WTC11 (cell line): ENCODE measurements around the gene IGFALS. TPM values are rescaled to one million over a fixed set of nuclear protein-coding genes. Genes with fewer than 3 reads are reported as not detected.

Experiments
- ATAC-seq: fragments of 200-7000 bp; cut with Tn5 transposase; 2 replicates; pipeline ENCODE4 v1.10.0; 2021; ENCODE audit warnings: mild to moderate bottlenecking, moderate library complexity
- CTCF ChIA-PET: fragments of 300-600 bp; sonication (Branson Sonifier 250); formaldehyde crosslinking; loops from one replicate; lab custom pipeline; 2021; ENCODE audit warnings: antibody characterized with exemption; lab: Charles Lee
- POLR2A ChIA-PET: fragments of 350-600 bp; sonication (Branson Sonifier 250); formaldehyde crosslinking; loops from one replicate; lab custom pipeline; 2021; ENCODE audit warnings: antibody characterized with exemption; lab: Charles Lee
- DNase-seq: peaks from one replicate; pipeline ENCODE4 v3.0.0; 2021; ENCODE audit warnings: low spot score
- H3K27ac Mint-ChIP-seq: 2 replicates; pipeline ENCODE4 v1.8.0; 2021; ENCODE audit warnings: mixed read lengths
- H3K27me3 Mint-ChIP-seq: 2 replicates; pipeline ENCODE4 v1.8.0; 2021; ENCODE audit warnings: low read depth, mild to moderate bottlenecking, moderate library complexity, mixed read lengths
- H3K36me3 Mint-ChIP-seq: 2 replicates; pipeline ENCODE4 v1.8.0; 2021; ENCODE audit warnings: mixed read lengths
- H3K4me1 Mint-ChIP-seq: 2 replicates; pipeline ENCODE4 v1.8.0; 2022; ENCODE audit warnings: mixed read lengths
- H3K4me3 Mint-ChIP-seq: 2 replicates; pipeline ENCODE4 v1.8.0; 2021; ENCODE audit warnings: mild to moderate bottlenecking, moderate library complexity, mixed read lengths
- H3K9me3 Mint-ChIP-seq: 2 replicates; pipeline ENCODE4 v1.8.0; 2021; ENCODE audit warnings: mixed read lengths
- ATF1 ChIP-seq: sonication (generic); formaldehyde crosslinking; IDR thresholded peaks from 2 replicates; pipeline ENCODE4 v1.8.1; 2023; ENCODE audit warnings: mild to moderate bottlenecking, moderate library complexity, missing genetic modification reagents
- ATF6 ChIP-seq: sonication (generic); formaldehyde crosslinking; IDR thresholded peaks from 2 replicates; pipeline ENCODE4 v1.8.1; 2023; ENCODE audit warnings: mild to moderate bottlenecking, missing genetic modification reagents
- FOXP1 ChIP-seq: sonication (generic); formaldehyde crosslinking; IDR thresholded peaks from 2 replicates; pipeline ENCODE4 v1.8.0; 2022; ENCODE audit warnings: missing genetic modification reagents, mild to moderate bottlenecking, moderate library complexity, borderline replicate concordance
- KAT7 ChIP-seq: sonication (generic); formaldehyde crosslinking; IDR thresholded peaks from 2 replicates; pipeline ENCODE4 v1.8.1; 2023; ENCODE audit warnings: missing genetic modification reagents, mild to moderate bottlenecking, borderline replicate concordance
- NFATC4 ChIP-seq: fragments of 250-450 bp; sonication (Bioruptor Pico); IDR thresholded peaks from 2 replicates; pipeline ENCODE4 v1.9.0; 2021; ENCODE audit warnings: mild to moderate bottlenecking
- NR2C2 ChIP-seq: sonication (generic); formaldehyde crosslinking; IDR thresholded peaks from 2 replicates; pipeline ENCODE4 v1.8.0; 2022; ENCODE audit warnings: mild to moderate bottlenecking, missing genetic modification reagents
- PRRX2 ChIP-seq: fragments of 250-450 bp; sonication (Bioruptor Pico); IDR thresholded peaks from 2 replicates; pipeline ENCODE4 v1.8.0; 2021; ENCODE audit warnings: mild to moderate bottlenecking
- SOX15 ChIP-seq: fragments of 250-450 bp; sonication (Bioruptor Pico); IDR thresholded peaks from 2 replicates; pipeline ENCODE4 v1.9.0; 2021; ENCODE audit warnings: mild to moderate bottlenecking
- SP1 ChIP-seq: sonication (generic); formaldehyde crosslinking; conservative IDR thresholded peaks from 2 replicates; pipeline ENCODE4 v1.8.1; 2022; ENCODE audit warnings: missing genetic modification reagents
- TEAD4 ChIP-seq: sonication (generic); formaldehyde crosslinking; IDR thresholded peaks from 2 replicates; pipeline ENCODE4 v1.8.0; 2022; ENCODE audit warnings: mild to moderate bottlenecking, missing genetic modification reagents
- USF2 ChIP-seq: sonication (generic); formaldehyde crosslinking; IDR thresholded peaks from 2 replicates; pipeline ENCODE4 v1.8.1; 2023; ENCODE audit warnings: mild to moderate bottlenecking, missing genetic modification reagents, moderate library complexity
- ZNF121 ChIP-seq: sonication (generic); formaldehyde crosslinking; IDR thresholded peaks from 2 replicates; pipeline ENCODE4 v1.8.0; 2023; ENCODE audit warnings: missing genetic modification reagents
- ZNF219 ChIP-seq: sonication (generic); formaldehyde crosslinking; IDR thresholded peaks from 2 replicates; pipeline ENCODE4 v1.8.0; 2023; ENCODE audit warnings: missing genetic modification reagents, mild to moderate bottlenecking, borderline replicate concordance
- ZNF317 ChIP-seq: sonication (generic); formaldehyde crosslinking; IDR thresholded peaks from 2 replicates; pipeline ENCODE4 v1.8.1; 2023; ENCODE audit warnings: low read depth, mild to moderate bottlenecking, moderate library complexity, missing genetic modification reagents, borderline replicate concordance
- ZNF416 ChIP-seq: fragments of 250-450 bp; sonication (Bioruptor Pico); IDR thresholded peaks from 2 replicates; pipeline ENCODE4 v1.9.0; 2021; ENCODE audit warnings: mild to moderate bottlenecking, inconsistent platforms
- ZNF423 ChIP-seq: fragments of 250-450 bp; sonication (Bioruptor Pico); IDR thresholded peaks from 2 replicates; pipeline ENCODE4 v2.1.2; 2022; ENCODE audit warnings: mild to moderate bottlenecking, moderate library complexity
- ZNF671 ChIP-seq: fragments of 250-450 bp; sonication (Bioruptor Pico); IDR thresholded peaks from 2 replicates; pipeline ENCODE4 v1.8.0; 2021; ENCODE audit warnings: mild to moderate bottlenecking
- total RNA-seq: library from RNA; stranded (reverse); gene quantifications from 3 replicates; pipeline ENCODE4 v1.2.3, GENCODE V29; 2021
- TF ChIP-seq, protein P1 (sequence below): fragments of 250-450 bp; sonication (Bioruptor Pico); IDR thresholded peaks from 2 replicates; pipeline ENCODE4 v1.9.0; 2021; ENCODE audit warnings: mild to moderate bottlenecking, borderline replicate concordance
- TF ChIP-seq, protein P2 (sequence below): sonication (generic); formaldehyde crosslinking; IDR thresholded peaks from 2 replicates; pipeline ENCODE4 v1.8.1; 2023; ENCODE audit warnings: mild to moderate bottlenecking, missing genetic modification reagents, borderline replicate concordance

Gene IGFALS
- total RNA-seq, 1 experiment from 2014 or later: not detected

- TF ChIP-seq ATF1 (CRISPR knock-in tag) (no peak), USF2 (CRISPR knock-in tag) (no peak), SP1 (no peak), FOXP1 (no peak), ATF6 (CRISPR knock-in tag) (no peak), ZNF671 (CRISPR knock-in tag) (no peak), KAT7 (CRISPR knock-in tag) (no peak), ZNF121 (CRISPR knock-in tag) (no peak), ZNF317 (CRISPR knock-in tag) (no peak)
- TF ChIP-seq, protein P1, sequence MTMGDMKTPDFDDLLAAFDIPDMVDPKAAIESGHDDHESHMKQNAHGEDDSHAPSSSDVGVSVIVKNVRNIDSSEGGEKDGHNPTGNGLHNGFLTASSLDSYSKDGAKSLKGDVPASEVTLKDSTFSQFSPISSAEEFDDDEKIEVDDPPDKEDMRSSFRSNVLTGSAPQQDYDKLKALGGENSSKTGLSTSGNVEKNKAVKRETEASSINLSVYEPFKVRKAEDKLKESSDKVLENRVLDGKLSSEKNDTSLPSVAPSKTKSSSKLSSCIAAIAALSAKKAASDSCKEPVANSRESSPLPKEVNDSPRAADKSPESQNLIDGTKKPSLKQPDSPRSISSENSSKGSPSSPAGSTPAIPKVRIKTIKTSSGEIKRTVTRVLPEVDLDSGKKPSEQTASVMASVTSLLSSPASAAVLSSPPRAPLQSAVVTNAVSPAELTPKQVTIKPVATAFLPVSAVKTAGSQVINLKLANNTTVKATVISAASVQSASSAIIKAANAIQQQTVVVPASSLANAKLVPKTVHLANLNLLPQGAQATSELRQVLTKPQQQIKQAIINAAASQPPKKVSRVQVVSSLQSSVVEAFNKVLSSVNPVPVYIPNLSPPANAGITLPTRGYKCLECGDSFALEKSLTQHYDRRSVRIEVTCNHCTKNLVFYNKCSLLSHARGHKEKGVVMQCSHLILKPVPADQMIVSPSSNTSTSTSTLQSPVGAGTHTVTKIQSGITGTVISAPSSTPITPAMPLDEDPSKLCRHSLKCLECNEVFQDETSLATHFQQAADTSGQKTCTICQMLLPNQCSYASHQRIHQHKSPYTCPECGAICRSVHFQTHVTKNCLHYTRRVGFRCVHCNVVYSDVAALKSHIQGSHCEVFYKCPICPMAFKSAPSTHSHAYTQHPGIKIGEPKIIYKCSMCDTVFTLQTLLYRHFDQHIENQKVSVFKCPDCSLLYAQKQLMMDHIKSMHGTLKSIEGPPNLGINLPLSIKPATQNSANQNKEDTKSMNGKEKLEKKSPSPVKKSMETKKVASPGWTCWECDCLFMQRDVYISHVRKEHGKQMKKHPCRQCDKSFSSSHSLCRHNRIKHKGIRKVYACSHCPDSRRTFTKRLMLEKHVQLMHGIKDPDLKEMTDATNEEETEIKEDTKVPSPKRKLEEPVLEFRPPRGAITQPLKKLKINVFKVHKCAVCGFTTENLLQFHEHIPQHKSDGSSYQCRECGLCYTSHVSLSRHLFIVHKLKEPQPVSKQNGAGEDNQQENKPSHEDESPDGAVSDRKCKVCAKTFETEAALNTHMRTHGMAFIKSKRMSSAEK (CRISPR knock-in tag): no peak
Measured at GRCh38 chr16:1754204-1754603, 39.3 kb downstream of the IGFALS start (continued).

GRCh38 chr16:1752853-1753252 is 40.7 kb downstream of the IGFALS start:
- TF ChIP-seq FOXP1 (no peak), PRRX2 (CRISPR knock-in tag) (no peak), TEAD4 (CRISPR knock-in tag) (no peak), ZNF416 (CRISPR knock-in tag) (no peak), ZNF317 (CRISPR knock-in tag) (no peak), NFATC4 (CRISPR knock-in tag) (no peak), ZNF423 (CRISPR knock-in tag) (no peak), SOX15 (CRISPR knock-in tag) (no peak), NR2C2 (no peak), KAT7 (CRISPR knock-in tag) (no peak), ZNF219 (CRISPR knock-in tag) (no peak)
- TF ChIP-seq, protein P2, sequence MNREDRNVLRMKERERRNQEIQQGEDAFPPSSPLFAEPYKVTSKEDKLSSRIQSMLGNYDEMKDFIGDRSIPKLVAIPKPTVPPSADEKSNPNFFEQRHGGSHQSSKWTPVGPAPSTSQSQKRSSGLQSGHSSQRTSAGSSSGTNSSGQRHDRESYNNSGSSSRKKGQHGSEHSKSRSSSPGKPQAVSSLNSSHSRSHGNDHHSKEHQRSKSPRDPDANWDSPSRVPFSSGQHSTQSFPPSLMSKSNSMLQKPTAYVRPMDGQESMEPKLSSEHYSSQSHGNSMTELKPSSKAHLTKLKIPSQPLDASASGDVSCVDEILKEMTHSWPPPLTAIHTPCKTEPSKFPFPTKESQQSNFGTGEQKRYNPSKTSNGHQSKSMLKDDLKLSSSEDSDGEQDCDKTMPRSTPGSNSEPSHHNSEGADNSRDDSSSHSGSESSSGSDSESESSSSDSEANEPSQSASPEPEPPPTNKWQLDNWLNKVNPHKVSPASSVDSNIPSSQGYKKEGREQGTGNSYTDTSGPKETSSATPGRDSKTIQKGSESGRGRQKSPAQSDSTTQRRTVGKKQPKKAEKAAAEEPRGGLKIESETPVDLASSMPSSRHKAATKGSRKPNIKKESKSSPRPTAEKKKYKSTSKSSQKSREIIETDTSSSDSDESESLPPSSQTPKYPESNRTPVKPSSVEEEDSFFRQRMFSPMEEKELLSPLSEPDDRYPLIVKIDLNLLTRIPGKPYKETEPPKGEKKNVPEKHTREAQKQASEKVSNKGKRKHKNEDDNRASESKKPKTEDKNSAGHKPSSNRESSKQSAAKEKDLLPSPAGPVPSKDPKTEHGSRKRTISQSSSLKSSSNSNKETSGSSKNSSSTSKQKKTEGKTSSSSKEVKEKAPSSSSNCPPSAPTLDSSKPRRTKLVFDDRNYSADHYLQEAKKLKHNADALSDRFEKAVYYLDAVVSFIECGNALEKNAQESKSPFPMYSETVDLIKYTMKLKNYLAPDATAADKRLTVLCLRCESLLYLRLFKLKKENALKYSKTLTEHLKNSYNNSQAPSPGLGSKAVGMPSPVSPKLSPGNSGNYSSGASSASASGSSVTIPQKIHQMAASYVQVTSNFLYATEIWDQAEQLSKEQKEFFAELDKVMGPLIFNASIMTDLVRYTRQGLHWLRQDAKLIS (CRISPR knock-in tag): no peak
- H3K4me1 Mint-ChIP-seq: no peaks in the 10 kb centered on the region
- ChIA-PET CTCF (interaction anchor here (1.8 kb wide), 1 partner anchor 29 kb away, joined by 6 read pairs; no protein-coding TSS in a partner anchor), POLR2A (interaction anchor here (0.5 kb wide), 1 partner anchor 336 kb away, joined by 3 read pairs; no protein-coding TSS in a partner anchor)
- ATAC-seq (no peak), DNase-seq (no peak)
- no peak overlapping the region for H3K4me3 Mint-ChIP-seq
- H3K27me3 Mint-ChIP-seq: no peaks in the 10 kb centered on the region
- no peaks in the 10 kb centered on the region for H3K9me3 Mint-ChIP-seq
- no peak overlapping the region for H3K27ac Mint-ChIP-seq
- peaks cover 16% of the 10 kb centered on the region for H3K36me3 Mint-ChIP-seq
